Measurements from ENCODE around the gene BCL7C. TPM values are rescaled to one million over a fixed set of nuclear protein-coding genes. Genes with fewer than 3 reads are reported as not detected.
A peak's percentile ranks its signal among the peaks of the same experiment; 100 is the strongest.

Gene BCL7C
- polyA plus RNA-seq, 1 donor (not counting 4 experiments of a cell fraction or from before 2014, with no cell fraction given): 19.2 TPM

- Histone ChIP-seq H3K36me3 (ENCODE audit: control insufficient read depth in 2 of 2, extremely low read depth in 1 of 2, insufficient read depth in 2 of 2, low read length in 2 of 2) (peaks cover 13 to 28% of the 10 kb centered on the region in 2 experiments), H3K9me3 (ENCODE audit: control insufficient read depth, low read depth, low read length) (no peaks in the 10 kb centered on the region), H4K20me1 (ENCODE audit: control insufficient read depth, extremely low read depth, insufficient read depth, low read length) (no peaks in the 10 kb centered on the region), H3K4me2 (ENCODE audit: control insufficient read depth, extremely low read depth, insufficient read depth, low read depth, low read length) (peak overlapping the region; percentile 61), H3K27me3 (ENCODE audit: control insufficient read depth, extremely low read depth, insufficient read depth, low read length) (no peaks in the 10 kb centered on the region), H3K9ac (ENCODE audit: control insufficient read depth, extremely low read depth, insufficient read depth, low read length) (peak overlapping the region; percentile 72), H2AFZ (ENCODE audit: control insufficient read depth, low read length) (peak overlapping the region; percentile 12), H3K79me2 (ENCODE audit: control insufficient read depth, insufficient read depth, low read length) (peaks cover 20% of the 10 kb centered on the region), H3K9me1 (ENCODE audit: control insufficient read depth, extremely low read depth, insufficient read depth, low read length) (no peaks in the 10 kb centered on the region), H3K4me1 (ENCODE audit: control insufficient read depth, extremely low read depth, insufficient read depth, low read length) (peaks cover 21% of the 10 kb centered on the region), H3K4me3 (ENCODE audit: control insufficient read depth in 2 of 3, extremely low read depth in 1 of 3, insufficient read depth in 2 of 3, low read depth in 1 of 3, low read length in 3 of 3) (peak overlapping the region; percentile 41 to 65 (median 53)), H3K27ac (ENCODE audit: control insufficient read depth, insufficient read depth, low read length) (peak overlapping the region; percentile 54)
- DNase-seq (ENCODE audit: low read depth, low spot score) (peak; percentile 97), FAIRE-seq (peak; percentile 98)
- no peak for TF ChIP-seq EZH2 (IDR thresholded peaks at IDR 0.05; ENCODE audit: low read length)
- no peak for TF ChIP-seq CTCF (optimal IDR thresholded peaks at IDR 0.05 in 1 of 3, IDR thresholded peaks at IDR 0.05 in 1 of 3, conservative IDR thresholded peaks at IDR 0.05 in 1 of 3; ENCODE audit: extremely low read depth in 1 of 3, insufficient read depth in 2 of 3, low read length in 3 of 3)
- dilution Hi-C loops (cut with MboI; ENCODE audit: extremely low pct_ligation_motif_present, low sequenced_read_pairs): no loop called here
Measured at GRCh38 chr16:30927789-30928378, 34.0 kb upstream of the BCL7C start.

- no peak for TF ChIP-seq EZH2 (IDR thresholded peaks at IDR 0.05; ENCODE audit: low read length)
- TF ChIP-seq CTCF (optimal IDR thresholded peaks at IDR 0.05 in 1 of 3, IDR thresholded peaks at IDR 0.05 in 1 of 3, conservative IDR thresholded peaks at IDR 0.05 in 1 of 3; ENCODE audit: extremely low read depth in 1 of 3, insufficient read depth in 2 of 3, low read length in 3 of 3): no peak
- H3K36me3 ChIP-seq (ENCODE audit: control insufficient read depth in 2 of 2, extremely low read depth in 1 of 2, insufficient read depth in 2 of 2, low read length in 2 of 2): peaks cover 8 to 23% of the 10 kb centered on the region in 2 experiments
- no peaks in the 10 kb centered on the region for H4K20me1 ChIP-seq (ENCODE audit: control insufficient read depth, extremely low read depth, insufficient read depth, low read length)
- H3K9ac ChIP-seq (ENCODE audit: control insufficient read depth, extremely low read depth, insufficient read depth, low read length): peak overlapping the region; percentile 69
- peak overlapping the region; percentile 61 for H3K4me2 ChIP-seq (ENCODE audit: control insufficient read depth, extremely low read depth, insufficient read depth, low read depth, low read length)
- H2AFZ ChIP-seq (ENCODE audit: control insufficient read depth, low read length): peak overlapping the region; percentile 12
- dilution Hi-C loops (cut with MboI; ENCODE audit: extremely low pct_ligation_motif_present, low sequenced_read_pairs): no loop called here
- FAIRE-seq (no peak), DNase-seq (ENCODE audit: low read depth, low spot score) (no peak)
- no peaks in the 10 kb centered on the region for H3K27me3 ChIP-seq (ENCODE audit: control insufficient read depth, extremely low read depth, insufficient read depth, low read length)
- peak overlapping the region; percentile 41 to 65 (median 53) for H3K4me3 ChIP-seq (ENCODE audit: control insufficient read depth in 2 of 3, extremely low read depth in 1 of 3, insufficient read depth in 2 of 3, low read depth in 1 of 3, low read length in 3 of 3)
- H3K27ac ChIP-seq (ENCODE audit: control insufficient read depth, insufficient read depth, low read length): peak overlapping the region; percentile 54
- H3K9me1 ChIP-seq (ENCODE audit: control insufficient read depth, extremely low read depth, insufficient read depth, low read length): no peaks in the 10 kb centered on the region
- peaks cover 20% of the 10 kb centered on the region for H3K79me2 ChIP-seq (ENCODE audit: control insufficient read depth, insufficient read depth, low read length)
- no peaks in the 10 kb centered on the region for H3K9me3 ChIP-seq (ENCODE audit: control insufficient read depth, low read depth, low read length)
- peaks cover 21% of the 10 kb centered on the region for H3K4me1 ChIP-seq (ENCODE audit: control insufficient read depth, extremely low read depth, insufficient read depth, low read length)
Measured at GRCh38 chr16:30926937-30927788, 33.3 kb upstream of the BCL7C start.
